ENCODE data around the gene AZIN2.
"Not testable (repeated sequence)": the region's sequence is repeated elsewhere in the genome, so short reads cannot be mapped to it uniquely, and the experiment has no call there.

DNA sequence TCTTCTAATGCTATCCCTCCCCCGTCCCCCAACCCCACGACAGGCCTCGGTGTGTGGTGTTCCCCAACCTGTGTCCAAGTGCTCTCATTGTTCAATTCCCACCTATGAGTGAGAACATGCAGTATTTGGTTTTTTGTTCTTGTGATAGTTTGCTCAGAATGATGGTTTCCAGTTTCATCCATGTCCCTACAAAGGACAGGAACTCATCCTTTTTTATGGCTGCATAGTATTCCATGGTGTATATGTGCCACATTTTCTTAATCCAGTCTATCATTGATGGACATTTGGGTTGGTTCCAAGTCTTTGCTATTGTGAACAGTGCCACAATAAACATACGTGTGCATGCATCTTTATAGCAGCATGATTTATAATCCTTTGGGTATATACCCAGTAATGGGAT, 43.7 kb downstream of the AZIN2 start:
- TF ChIP-seq, protein P1, sequence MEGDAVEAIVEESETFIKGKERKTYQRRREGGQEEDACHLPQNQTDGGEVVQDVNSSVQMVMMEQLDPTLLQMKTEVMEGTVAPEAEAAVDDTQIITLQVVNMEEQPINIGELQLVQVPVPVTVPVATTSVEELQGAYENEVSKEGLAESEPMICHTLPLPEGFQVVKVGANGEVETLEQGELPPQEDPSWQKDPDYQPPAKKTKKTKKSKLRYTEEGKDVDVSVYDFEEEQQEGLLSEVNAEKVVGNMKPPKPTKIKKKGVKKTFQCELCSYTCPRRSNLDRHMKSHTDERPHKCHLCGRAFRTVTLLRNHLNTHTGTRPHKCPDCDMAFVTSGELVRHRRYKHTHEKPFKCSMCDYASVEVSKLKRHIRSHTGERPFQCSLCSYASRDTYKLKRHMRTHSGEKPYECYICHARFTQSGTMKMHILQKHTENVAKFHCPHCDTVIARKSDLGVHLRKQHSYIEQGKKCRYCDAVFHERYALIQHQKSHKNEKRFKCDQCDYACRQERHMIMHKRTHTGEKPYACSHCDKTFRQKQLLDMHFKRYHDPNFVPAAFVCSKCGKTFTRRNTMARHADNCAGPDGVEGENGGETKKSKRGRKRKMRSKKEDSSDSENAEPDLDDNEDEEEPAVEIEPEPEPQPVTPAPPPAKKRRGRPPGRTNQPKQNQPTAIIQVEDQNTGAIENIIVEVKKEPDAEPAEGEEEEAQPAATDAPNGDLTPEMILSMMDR (IDR thresholded peaks at IDR 0.05; ENCODE audit: control extremely low read depth in 1 of 3, insufficient read depth in 1 of 3, low read depth in 1 of 3, low read length in 3 of 3) = not testable (repeated sequence)
- TF ChIP-seq CBX5 (IDR thresholded peaks at IDR 0.05; ENCODE audit: low read depth, low read length); EP300 (IDR thresholded peaks at IDR 0.05; ENCODE audit: borderline replicate concordance in 1 of 2, low read depth in 2 of 2, low read length in 2 of 2); SP2 (IDR thresholded peaks at IDR 0.05; ENCODE audit: low read length); EZH2 (IDR thresholded peaks at IDR 0.05; ENCODE audit: low read depth, low read length, severe bottlenecking); HDAC2 (IDR thresholded peaks at IDR 0.05; ENCODE audit: borderline replicate concordance in 1 of 2, low read depth in 2 of 2, low read length in 2 of 2); EGR1 (IDR thresholded peaks at IDR 0.05; ENCODE audit: borderline replicate concordance, low read depth, low read length); ZNF274 (IDR thresholded peaks at IDR 0.05; ENCODE audit: borderline replicate concordance, extremely low read depth, low read length); TAF1 (IDR thresholded peaks at IDR 0.05; ENCODE audit: low read depth, low read length); CREB1 (IDR thresholded peaks at IDR 0.05); JUND (IDR thresholded peaks at IDR 0.05; ENCODE audit: low read length); POLR2A (IDR thresholded peaks at IDR 0.05; ENCODE audit: control extremely low read depth in 1 of 2, low read depth in 2 of 2, low read length in 2 of 2); JUN (IDR thresholded peaks at IDR 0.05; ENCODE audit: low read depth, low read length); ASH2L (IDR thresholded peaks at IDR 0.05; ENCODE audit: low read length): not testable (repeated sequence)

All from H1 (cell line).